ENCODE measurements around the gene THRB.

- TF ChIP-seq POLR2AphosphoS5 (IDR thresholded peaks at IDR 0.05; ENCODE audit: insufficient read depth, low read depth, low read length) (no peak), CTCF (IDR thresholded peaks at IDR 0.05; ENCODE audit: extremely low read depth in 1 of 2, insufficient read depth in 1 of 2, low read depth in 1 of 2, low read length in 2 of 2) (no peak), FOS (IDR thresholded peaks at IDR 0.05; ENCODE audit: borderline replicate concordance, insufficient read depth, low read length) (no peak), EZH2 (IDR thresholded peaks at IDR 0.05; ENCODE audit: borderline replicate concordance, low read depth, low read length, severe bottlenecking) (no peak), POLR2A (IDR thresholded peaks at IDR 0.05; ENCODE audit: low read depth, low read length) (no peak), GATA2 (IDR thresholded peaks at IDR 0.05; ENCODE audit: insufficient read depth, insufficient read length, low read depth, low read length) (no peak), JUN (IDR thresholded peaks at IDR 0.05; ENCODE audit: borderline replicate concordance, insufficient read depth, insufficient read length, low read depth) (no peak)
- TF ChIP-seq, protein P1, sequence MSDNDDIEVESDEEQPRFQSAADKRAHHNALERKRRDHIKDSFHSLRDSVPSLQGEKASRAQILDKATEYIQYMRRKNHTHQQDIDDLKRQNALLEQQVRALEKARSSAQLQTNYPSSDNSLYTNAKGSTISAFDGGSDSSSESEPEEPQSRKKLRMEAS (IDR thresholded peaks at IDR 0.05; ENCODE audit: insufficient read depth, insufficient read length): no peak
Observed at GRCh38 chr3:24177201-24177600, 317.4 kb downstream of the THRB start.

Data from endothelial cell of umbilical vein (primary cell).